ENCODE data around the gene TXNL4A.

GRCh38 chr18:79982736-79983135 is 5.6 kb downstream of the TXNL4A start:
- TF ChIP-seq CTCF (IDR thresholded peaks at IDR 0.05; ENCODE audit: poor library complexity) (no peak), EZH2phosphoT487 (IDR thresholded peaks at IDR 0.05; ENCODE audit: low read depth, severe bottlenecking, unreplicated experiment) (no peak), EZH2 (IDR thresholded peaks at IDR 0.05; ENCODE audit: borderline replicate concordance) (no peak)

Measured in hepatocyte (in vitro differentiated cells).